ENCODE results near the gene TMEM53.

The TMEM53 gene

DNA sequence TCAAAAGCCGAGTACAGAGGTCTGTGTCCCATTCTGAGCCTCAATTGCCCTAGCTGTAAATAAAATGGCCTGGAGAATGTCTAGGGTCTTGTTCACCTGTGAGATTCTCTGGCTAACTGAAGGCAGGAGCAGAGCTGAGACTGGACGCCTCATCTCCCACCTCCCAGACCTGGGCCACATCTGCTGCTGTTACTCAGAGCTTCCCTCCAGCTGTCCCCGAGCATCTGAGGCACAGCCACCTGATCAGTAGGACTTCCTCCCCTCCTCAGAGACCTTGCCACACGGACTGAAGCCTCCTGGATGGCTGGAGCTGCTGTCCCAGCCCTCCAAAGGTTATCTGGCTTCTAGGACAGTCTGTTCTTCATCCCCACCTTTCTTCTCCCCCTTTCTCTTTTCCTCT is 62.4 kb downstream of the TMEM53 start:
- no peak overlapping the region for H3K4me3 ChIP-seq (ENCODE audit: control insufficient read depth, low read depth, low read length)
- no peak for TF ChIP-seq CTCF (IDR thresholded peaks at IDR 0.05; ENCODE audit: control insufficient read depth, insufficient read depth, low read depth, low read length, missing control alignments)
- DNase-seq (ENCODE audit: low read depth), result no peak

GRCh38 chr1:44611419-44611818 is 62.9 kb downstream of the TMEM53 start:
- DNase-seq (ENCODE audit: low read depth), result no peak
- TF ChIP-seq CTCF (IDR thresholded peaks at IDR 0.05; ENCODE audit: control insufficient read depth, insufficient read depth, low read depth, low read length, missing control alignments), result no peak
- no peak overlapping the region for H3K4me3 ChIP-seq (ENCODE audit: control insufficient read depth, low read depth, low read length)

- DNase-seq (ENCODE audit: low read depth), result no peak
- no peak overlapping the region for H3K4me3 ChIP-seq (ENCODE audit: control insufficient read depth, low read depth, low read length)
- no peak for TF ChIP-seq CTCF (IDR thresholded peaks at IDR 0.05; ENCODE audit: control insufficient read depth, insufficient read depth, low read depth, low read length, missing control alignments)
Observed at GRCh38 chr1:44610527-44611148, 63.6 kb downstream of the TMEM53 start.

GRCh38 chr1:44609768-44610526 is 64.3 kb downstream of the TMEM53 start:
- no peak for TF ChIP-seq CTCF (IDR thresholded peaks at IDR 0.05; ENCODE audit: control insufficient read depth, insufficient read depth, low read depth, low read length, missing control alignments)
- DNase-seq (ENCODE audit: low read depth), result no peak
- no peak overlapping the region for H3K4me3 ChIP-seq (ENCODE audit: control insufficient read depth, low read depth, low read length)

GRCh38 chr1:44609412-44609767 is 64.9 kb downstream of the TMEM53 start:
- DNase-seq (ENCODE audit: low read depth), result no peak
- H3K4me3 ChIP-seq (ENCODE audit: control insufficient read depth, low read depth, low read length), result no peak overlapping the region
- peak; percentile 74 for TF ChIP-seq CTCF (IDR thresholded peaks at IDR 0.05; ENCODE audit: control insufficient read depth, insufficient read depth, low read depth, low read length, missing control alignments)

GRCh38 chr1:44608141-44608540 is 66.1 kb downstream of the TMEM53 start:
- no peak overlapping the region for H3K4me3 ChIP-seq (ENCODE audit: control insufficient read depth, low read depth, low read length)
- TF ChIP-seq CTCF (IDR thresholded peaks at IDR 0.05; ENCODE audit: control insufficient read depth, insufficient read depth, low read depth, low read length, missing control alignments), result peak; percentile 28
- no peak for DNase-seq (ENCODE audit: low read depth)
